WERI-Rb-1 (cell line): ENCODE measurements around the gene GRAMD1A.
"Not testable (repeated sequence)": the region's sequence is repeated elsewhere in the genome, so short reads cannot be mapped to it uniquely, and the experiment has no call there.

Source experiments
- DNase-seq: peaks from one replicate; pipeline ENCODE4 v3.0.0-alpha.2; 2020
- H3K27ac ChIP-seq: fragments of 250-450 bp; sonication (Bioruptor Pico); 2 replicates; pipeline ENCODE4 v1.5.1; 2020; ENCODE audit warnings: mild to moderate bottlenecking, moderate library complexity
- H3K27me3 ChIP-seq: fragments of 250-450 bp; sonication (Bioruptor Pico); 2 replicates; pipeline ENCODE4 v1.5.1; 2021; ENCODE audit warnings: mild to moderate bottlenecking, low read depth, moderate library complexity; ENCODE audit not compliant: insufficient read depth, severe bottlenecking
- H3K36me3 ChIP-seq: fragments of 250-450 bp; sonication (Bioruptor Pico); 2 replicates; pipeline ENCODE4 v1.5.1; 2020; ENCODE audit warnings: mild to moderate bottlenecking, moderate library complexity
- H3K4me3 ChIP-seq: 2 replicates; pipeline ENCODE4 v1.5.1; 2011; ENCODE audit warnings: low read depth, mild to moderate bottlenecking, control low read depth, low read length
- H3K9me3 ChIP-seq: fragments of 250-450 bp; sonication (Bioruptor Pico); 2 replicates; pipeline ENCODE4 v1.5.1; 2021; ENCODE audit warnings: mild to moderate bottlenecking, moderate library complexity; ENCODE audit not compliant: severe bottlenecking
- TF ChIP-seq, protein P1 (sequence below): IDR thresholded peaks from 2 replicates; pipeline ENCODE4 v1.5.1; 2011; ENCODE audit warnings: low read depth, mild to moderate bottlenecking, control low read depth, inconsistent platforms, low read length

The GRAMD1A gene

DNA sequence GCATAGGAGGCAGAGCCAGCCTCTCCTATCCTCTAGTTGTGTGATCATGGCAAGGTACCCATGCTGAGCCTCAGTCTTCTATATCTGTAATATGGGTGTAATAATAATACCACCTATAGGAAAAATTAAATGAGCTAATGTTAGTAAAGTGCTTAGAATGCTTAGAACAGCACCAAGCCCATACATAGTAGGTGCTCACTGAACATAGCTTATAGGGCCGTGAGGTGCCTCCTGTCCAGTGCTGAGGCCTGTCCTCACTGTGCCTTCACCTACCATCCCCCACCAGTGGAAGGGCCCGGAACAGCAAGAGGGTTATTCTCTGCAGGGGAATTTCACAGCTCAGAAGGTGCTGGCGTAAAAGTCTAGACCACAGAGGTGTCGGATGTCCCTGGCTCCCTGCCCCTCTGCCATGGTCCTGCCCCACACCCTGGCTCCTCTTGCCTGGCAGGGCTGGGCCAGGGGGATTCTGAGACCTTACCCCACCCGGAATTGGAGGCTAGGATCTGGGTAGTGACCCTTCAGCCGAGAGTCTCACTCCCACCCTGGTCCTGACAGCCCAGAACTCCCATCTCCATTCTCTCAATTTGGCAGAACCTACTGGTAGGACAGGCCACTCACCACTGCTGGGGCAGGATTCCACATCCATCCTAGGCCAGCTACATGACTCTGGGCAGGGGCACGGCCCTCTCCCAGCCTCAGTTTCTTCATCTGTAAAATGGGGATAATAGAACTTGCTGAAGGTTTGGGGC lies 27.9 kb downstream of the GRAMD1A start:
- H3K9me3 ChIP-seq: no peaks in the 10 kb centered on the region
- DNase-seq: no peak
- peaks cover 57% of the 10 kb centered on the region for H3K36me3 ChIP-seq
- H3K4me3 ChIP-seq: no peak overlapping the region
- TF ChIP-seq, protein P1, sequence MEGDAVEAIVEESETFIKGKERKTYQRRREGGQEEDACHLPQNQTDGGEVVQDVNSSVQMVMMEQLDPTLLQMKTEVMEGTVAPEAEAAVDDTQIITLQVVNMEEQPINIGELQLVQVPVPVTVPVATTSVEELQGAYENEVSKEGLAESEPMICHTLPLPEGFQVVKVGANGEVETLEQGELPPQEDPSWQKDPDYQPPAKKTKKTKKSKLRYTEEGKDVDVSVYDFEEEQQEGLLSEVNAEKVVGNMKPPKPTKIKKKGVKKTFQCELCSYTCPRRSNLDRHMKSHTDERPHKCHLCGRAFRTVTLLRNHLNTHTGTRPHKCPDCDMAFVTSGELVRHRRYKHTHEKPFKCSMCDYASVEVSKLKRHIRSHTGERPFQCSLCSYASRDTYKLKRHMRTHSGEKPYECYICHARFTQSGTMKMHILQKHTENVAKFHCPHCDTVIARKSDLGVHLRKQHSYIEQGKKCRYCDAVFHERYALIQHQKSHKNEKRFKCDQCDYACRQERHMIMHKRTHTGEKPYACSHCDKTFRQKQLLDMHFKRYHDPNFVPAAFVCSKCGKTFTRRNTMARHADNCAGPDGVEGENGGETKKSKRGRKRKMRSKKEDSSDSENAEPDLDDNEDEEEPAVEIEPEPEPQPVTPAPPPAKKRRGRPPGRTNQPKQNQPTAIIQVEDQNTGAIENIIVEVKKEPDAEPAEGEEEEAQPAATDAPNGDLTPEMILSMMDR: no peak
- no peaks in the 10 kb centered on the region for H3K27me3 ChIP-seq
- no peak overlapping the region for H3K27ac ChIP-seq

DNA sequence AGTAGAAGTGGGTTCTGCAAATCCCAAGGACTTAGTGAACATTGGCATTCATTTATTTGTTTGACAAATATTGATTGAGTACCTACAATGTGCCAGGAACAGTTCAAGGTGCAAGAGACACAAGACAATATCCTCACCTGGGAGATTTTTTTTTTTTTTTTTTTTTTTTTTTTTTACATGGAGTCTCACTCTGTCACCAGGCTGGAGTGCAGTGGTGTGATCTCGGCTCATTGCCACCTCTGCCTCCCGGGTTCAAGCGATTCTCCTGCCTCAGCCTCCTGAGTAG lies 28.4 kb downstream of the GRAMD1A start:
- H3K27ac ChIP-seq, H3K9me3 ChIP-seq, H3K27me3 ChIP-seq, DNase-seq, H3K4me3 ChIP-seq: not testable (repeated sequence)
- peaks cover 57% of the 10 kb centered on the region for H3K36me3 ChIP-seq

DNA sequence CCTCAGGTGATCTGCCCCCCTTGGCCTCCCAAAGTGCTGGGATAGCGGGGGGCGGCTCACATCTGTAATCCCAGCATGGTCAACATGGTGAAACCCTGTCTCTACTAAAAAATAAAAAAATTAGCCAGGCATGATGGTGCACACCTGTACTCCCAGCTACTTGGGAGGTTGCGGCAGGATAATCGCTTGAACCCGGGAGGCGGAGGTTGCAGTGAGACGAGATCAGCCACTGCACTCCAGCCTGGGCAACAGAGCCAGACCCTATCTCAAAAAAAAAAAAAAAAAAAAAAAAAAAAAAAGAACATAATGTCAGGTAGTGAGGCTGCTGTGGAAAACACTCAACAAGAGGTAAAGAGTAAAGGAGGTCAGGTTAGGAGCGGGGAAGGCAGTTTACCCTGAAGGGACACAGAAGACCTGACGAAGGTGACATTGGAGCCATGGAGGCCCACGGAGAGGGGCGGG lies 29.2 kb downstream of the GRAMD1A start:
- H3K27me3 ChIP-seq: not testable (repeated sequence)

DNA sequence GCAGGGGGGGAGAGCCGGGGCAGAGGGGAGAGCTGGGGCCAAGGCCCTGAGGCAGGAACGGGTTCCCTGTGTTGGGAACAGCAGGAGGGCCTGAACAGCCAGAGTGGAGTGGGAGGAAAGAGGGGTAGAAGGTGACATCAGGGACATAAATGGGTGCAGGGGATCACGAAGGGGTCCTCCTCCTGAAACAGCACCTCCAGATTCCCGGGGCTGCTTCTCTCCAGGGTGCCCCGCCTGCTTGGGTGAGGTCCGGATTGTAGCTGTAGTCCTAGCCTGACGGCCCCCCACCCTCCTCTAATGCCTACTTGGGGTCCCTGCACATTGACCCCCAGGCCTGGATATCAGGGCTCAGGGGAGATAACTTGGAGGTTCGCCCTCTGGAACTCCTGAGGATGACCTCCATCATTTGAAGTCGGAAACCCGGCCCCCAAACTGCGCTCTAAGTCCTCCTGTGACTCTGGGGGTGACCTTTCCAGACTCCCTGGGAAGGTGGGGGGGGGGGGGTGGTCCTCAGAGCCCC lies 29.7 kb downstream of the GRAMD1A start:
- Histone ChIP-seq H3K36me3 (peaks cover 57% of the 10 kb centered on the region), H3K9me3 (no peaks in the 10 kb centered on the region), H3K27me3 (no peaks in the 10 kb centered on the region), H3K4me3 (peak overlapping the region; percentile 53), H3K27ac (peak overlapping the region; percentile 66)
- DNase-seq: peak; percentile 33
- TF ChIP-seq, protein P1: no peak

More for the DNA sequence above, 29.2 kb downstream of the GRAMD1A start:
- not testable (repeated sequence) for H3K9me3 ChIP-seq, H3K27ac ChIP-seq, H3K4me3 ChIP-seq, DNase-seq
- H3K36me3 ChIP-seq: peaks cover 57% of the 10 kb centered on the region

GRCh38 chr19:35030257-35031071 lies 30.3 kb downstream of the GRAMD1A start, which contains the start of gene SCN1B:
Gene SCN1B (plus strand): TSS chr19:35030470. CDS start chr19:35030821, 351 bp downstream.
- Histone ChIP-seq H3K36me3 (peaks cover 61% of the 10 kb centered on the region), H3K27ac (peak within 1 kb of the TSS; percentile 96), H3K27me3 (no peaks in the 10 kb centered on the region), H3K9me3 (no peaks in the 10 kb centered on the region), H3K4me3 (peak within 1 kb of the TSS; percentile 56)
- DNase-seq: peak; percentile 75
- TF ChIP-seq, protein P1: no peak

- peak; percentile 61 for DNase-seq
These were observed 31.2 kb downstream of the GRAMD1A start for GRCh38 chr19:35031072-35031881.

More at GRCh38 chr19:35031072-35031881, 31.2 kb downstream of the GRAMD1A start:
- TF ChIP-seq, protein P1: no peak
- peaks cover 64% of the 10 kb centered on the region for H3K36me3 ChIP-seq
- H3K4me3 ChIP-seq: peak overlapping the region; percentile 56
- H3K9me3 ChIP-seq: no peaks in the 10 kb centered on the region
- peak overlapping the region; percentile 96 for H3K27ac ChIP-seq
- H3K27me3 ChIP-seq: no peaks in the 10 kb centered on the region
